BLaER1 (cell line): Measurements from ENCODE around the gene VPS37C.
A peak's percentile ranks its signal among the peaks of the same experiment; 100 is the strongest.
"Not testable (repeated sequence)": the region's sequence is repeated elsewhere in the genome, so short reads cannot be mapped to it uniquely, and the experiment has no call there.

Source experiments
- H3K27ac ChIP-seq: shearing (Covaris generic); formaldehyde crosslinking; 2 replicates; pipeline ENCODE4 v1.8.1; 2022
- H3K27me3 ChIP-seq: shearing (Covaris generic); formaldehyde crosslinking; 2 replicates; pipeline ENCODE4 v1.8.1; 2022
- H3K36me3 ChIP-seq: shearing (Covaris generic); formaldehyde crosslinking; 2 replicates; pipeline ENCODE4 v1.8.1; 2022
- H3K4me1 ChIP-seq: shearing (Covaris generic); formaldehyde crosslinking; 2 replicates; pipeline ENCODE4 v1.8.1; 2022
- H3K4me2 ChIP-seq: shearing (Covaris generic); formaldehyde crosslinking; 2 replicates; pipeline ENCODE4 v1.8.1; 2022
- H3K4me3 ChIP-seq: shearing (Covaris generic); formaldehyde crosslinking; 2 replicates; pipeline ENCODE4 v1.8.1; 2022
- H3K9ac ChIP-seq: shearing (Covaris generic); formaldehyde crosslinking; 2 replicates; pipeline ENCODE4 v1.8.1; 2022
- H3K9me3 ChIP-seq: shearing (Covaris generic); formaldehyde crosslinking; 2 replicates; pipeline ENCODE4 v1.8.1; 2022
- H4K20me1 ChIP-seq: shearing (Covaris generic); formaldehyde crosslinking; 2 replicates; pipeline ENCODE4 v1.8.1; 2022
- Cebpa-rat ChIP-seq: shearing (Covaris generic); IDR thresholded peaks from 2 replicates; pipeline ENCODE4 v1.8.1; 2022

VPS37C gene

DNA sequence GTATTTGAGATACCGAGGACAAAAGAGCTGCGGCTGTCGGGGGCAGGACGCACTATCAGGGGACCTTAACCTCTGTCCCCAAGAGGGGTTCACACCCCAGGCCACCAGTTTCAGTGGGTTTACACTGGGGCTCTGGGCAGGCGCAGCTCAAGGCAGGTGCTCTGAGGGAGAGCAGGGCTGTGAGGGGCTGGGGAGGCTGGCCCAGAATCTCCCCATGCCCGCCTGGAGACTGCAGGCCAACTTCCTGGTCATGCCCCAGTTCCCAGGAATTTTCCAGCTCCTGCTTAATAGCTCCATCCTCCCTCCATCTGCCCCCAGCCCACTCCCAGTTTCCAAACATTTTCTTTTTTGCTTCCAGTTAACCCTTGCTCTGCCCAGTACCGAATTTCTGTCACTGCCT lies 34.5 kb upstream of the VPS37C start:
- Histone ChIP-seq H3K27me3 (no peaks in the 10 kb centered on the region), H3K9me3 (peaks cover 20% of the 10 kb centered on the region), H3K27ac (no peak overlapping the region), H3K36me3 (no peaks in the 10 kb centered on the region), H3K4me1 (peaks cover 12% of the 10 kb centered on the region), H3K4me2 (peak overlapping the region; percentile 54), H3K4me3 (no peak overlapping the region), H3K9ac (no peak overlapping the region), H4K20me1 (no peaks in the 10 kb centered on the region)
- TF ChIP-seq Cebpa-rat: no peak

DNA sequence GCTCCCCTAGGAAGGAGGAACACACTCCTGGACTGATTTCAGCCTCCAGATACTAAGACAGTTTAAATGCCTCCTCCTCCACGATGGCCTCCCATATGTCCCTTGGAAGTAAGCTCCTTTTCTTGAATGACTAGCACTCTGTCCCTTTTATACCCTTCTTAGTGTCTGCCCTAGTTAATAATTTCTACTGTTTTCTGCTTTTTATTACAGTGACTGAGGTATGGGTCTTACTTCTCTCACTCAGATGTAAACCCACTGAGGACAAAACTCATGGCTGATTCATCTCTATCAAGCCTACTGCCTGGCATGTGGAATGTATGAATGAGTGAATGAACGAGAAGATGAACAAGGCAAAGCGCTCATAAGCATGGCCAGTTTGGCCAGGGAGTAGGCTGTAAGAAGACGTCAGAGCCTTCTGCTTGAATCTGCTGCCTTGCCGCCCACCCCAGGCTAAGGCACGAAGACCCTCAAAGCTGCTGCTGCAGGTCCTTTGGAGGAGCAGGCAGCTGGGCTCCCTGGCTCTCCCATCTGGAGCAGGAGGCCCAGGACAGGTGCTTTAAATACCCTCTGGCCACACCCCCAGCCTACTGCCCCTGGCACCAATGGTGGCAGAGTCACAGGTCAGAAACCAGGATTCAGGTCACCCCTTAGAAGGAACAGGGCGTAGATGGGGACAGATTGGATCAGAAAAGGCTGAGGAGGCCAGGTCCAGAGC lies 33.9 kb upstream of the VPS37C start:
- no peaks in the 10 kb centered on the region for H3K36me3 ChIP-seq

DNA sequence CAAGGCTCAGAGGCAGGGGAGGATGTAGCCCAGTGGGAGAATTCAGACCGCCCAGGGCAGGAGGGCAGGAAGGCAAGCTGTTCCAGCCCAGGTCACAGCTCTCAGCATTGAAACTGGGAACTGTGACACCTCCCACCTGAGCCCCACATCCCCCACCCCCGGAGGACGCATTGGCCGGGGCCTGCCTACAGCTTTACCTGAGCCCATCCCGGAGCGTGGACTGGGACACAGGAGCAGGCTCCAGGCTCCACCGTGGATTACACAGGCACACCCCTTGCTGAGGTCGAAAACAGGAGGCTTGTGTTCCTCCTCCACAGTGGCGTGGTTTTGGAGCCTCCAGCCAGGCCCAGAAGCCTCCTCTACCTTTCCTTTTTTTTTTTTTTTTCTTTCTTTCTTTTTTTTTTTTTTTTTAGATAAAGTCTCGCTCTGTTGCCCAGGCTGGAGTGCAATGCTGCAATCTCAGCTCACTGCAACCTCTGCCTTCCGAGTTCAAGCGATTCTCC lies 33.0 kb upstream of the VPS37C start:
- TF ChIP-seq Cebpa-rat: no peak
- no peaks in the 10 kb centered on the region for H4K20me1 ChIP-seq
- no peaks in the 10 kb centered on the region for H3K36me3 ChIP-seq
- H3K27ac ChIP-seq: no peak overlapping the region
- H3K9ac ChIP-seq: no peak overlapping the region
- no peak overlapping the region for H3K4me3 ChIP-seq
- no peaks in the 10 kb centered on the region for H3K27me3 ChIP-seq
- H3K4me1 ChIP-seq: peaks cover 12% of the 10 kb centered on the region
- H3K9me3 ChIP-seq: peaks cover 20% of the 10 kb centered on the region
- H3K4me2 ChIP-seq: no peak overlapping the region

More for the DNA sequence above, 33.9 kb upstream of the VPS37C start:
- Histone ChIP-seq H4K20me1 (no peaks in the 10 kb centered on the region), H3K27ac (no peak overlapping the region), H3K4me3 (no peak overlapping the region), H3K9me3 (peaks cover 23% of the 10 kb centered on the region), H3K27me3 (no peaks in the 10 kb centered on the region), H3K9ac (no peak overlapping the region), H3K4me1 (peaks cover 12% of the 10 kb centered on the region), H3K4me2 (peak overlapping the region; percentile 54)
- no peak for TF ChIP-seq Cebpa-rat

DNA sequence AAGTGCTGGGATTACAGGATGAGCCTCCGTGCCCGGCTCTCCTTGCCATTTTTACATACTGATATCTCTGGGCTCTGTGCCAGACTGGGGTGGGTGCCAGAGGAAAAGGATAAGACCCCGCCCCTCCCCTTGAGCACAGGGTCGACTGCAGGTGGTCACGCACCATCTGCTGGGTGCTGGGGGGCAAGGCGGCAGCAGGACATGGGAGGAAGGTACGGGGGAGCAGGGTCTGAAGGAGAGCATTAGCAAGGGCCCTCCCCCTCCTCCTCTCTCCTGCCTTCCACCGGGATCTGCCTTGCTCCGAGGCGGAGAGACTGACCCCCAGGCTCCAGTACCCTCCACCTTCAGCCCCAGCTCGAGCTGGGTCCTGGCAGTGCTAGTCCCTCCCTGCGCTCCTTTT lies 32.4 kb upstream of the VPS37C start:
- Histone ChIP-seq H3K9me3 (peaks cover 14% of the 10 kb centered on the region), H3K27ac (no peak overlapping the region), H3K36me3 (no peaks in the 10 kb centered on the region), H3K9ac (no peak overlapping the region), H3K27me3 (no peaks in the 10 kb centered on the region), H3K4me1 (peaks cover 12% of the 10 kb centered on the region), H4K20me1 (no peaks in the 10 kb centered on the region), H3K4me3 (no peak overlapping the region), H3K4me2 (no peak overlapping the region)
- TF ChIP-seq Cebpa-rat: no peak

DNA sequence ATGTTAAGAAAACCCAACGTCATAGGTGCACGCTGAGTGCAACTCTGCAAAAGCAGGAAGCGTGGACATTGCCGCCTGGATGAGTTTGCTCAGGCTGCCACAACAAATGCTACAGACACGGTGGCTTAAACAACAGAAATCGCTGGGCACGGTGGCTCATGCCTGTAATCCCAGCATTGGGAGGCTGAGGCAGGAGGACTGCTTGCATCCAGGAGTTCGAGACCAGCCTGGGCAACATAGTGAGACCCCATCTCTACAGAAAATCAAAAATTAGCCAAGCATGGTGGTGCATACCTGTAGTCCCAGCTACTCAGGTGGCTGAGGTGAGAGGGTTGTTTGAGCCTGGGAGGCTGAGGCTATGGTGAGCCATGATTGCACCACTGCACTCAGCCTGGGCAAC lies 28.7 kb upstream of the VPS37C start:
- no peak overlapping the region for H3K9ac ChIP-seq
- H4K20me1 ChIP-seq: no peaks in the 10 kb centered on the region
- peaks cover 6% of the 10 kb centered on the region; the same call in 1 of the 2 replicates for H3K4me1 ChIP-seq
- no peaks in the 10 kb centered on the region for H3K27me3 ChIP-seq
- peaks cover 8% of the 10 kb centered on the region; the same call in 1 of the 2 replicates for H3K9me3 ChIP-seq
- no peak overlapping the region for H3K27ac ChIP-seq
- no peaks in the 10 kb centered on the region for H3K36me3 ChIP-seq
- H3K4me3 ChIP-seq: no peak overlapping the region
- TF ChIP-seq Cebpa-rat: no peak
- H3K4me2 ChIP-seq: no peak overlapping the region

DNA sequence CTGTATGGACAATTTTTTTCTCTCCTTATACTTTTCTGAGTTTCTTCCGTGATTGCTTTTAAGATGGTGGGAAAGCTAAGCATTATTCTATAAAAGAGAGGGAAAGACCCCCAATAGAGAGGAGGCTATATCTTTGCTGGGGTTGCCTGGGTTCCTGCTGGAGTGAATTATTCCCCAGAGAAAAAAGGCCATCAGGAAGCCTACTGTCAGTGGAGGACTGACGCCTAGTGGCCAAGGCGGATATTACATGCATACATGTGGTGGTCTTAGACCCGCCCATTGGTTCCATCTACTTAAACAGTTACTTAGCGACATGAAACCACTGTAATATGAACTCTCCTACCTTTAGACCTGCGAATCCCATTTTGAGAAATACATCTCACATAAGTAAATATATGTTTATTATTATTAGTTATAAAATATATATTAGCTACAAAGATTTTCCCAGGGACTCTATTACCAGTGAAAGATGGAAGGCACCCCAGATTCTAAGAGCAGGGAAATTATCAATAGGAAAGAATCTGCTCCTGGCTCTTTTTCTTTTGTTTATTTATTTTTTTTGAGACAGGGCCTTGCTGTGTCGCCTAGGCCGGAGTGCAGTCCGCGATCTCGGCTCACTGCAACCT lies 26.4 kb upstream of the VPS37C start:
- no peak overlapping the region for H3K4me3 ChIP-seq
- no peak overlapping the region for H3K4me2 ChIP-seq
- no peaks in the 10 kb centered on the region for H3K36me3 ChIP-seq
- H3K9ac ChIP-seq: no peak overlapping the region
- H3K27ac ChIP-seq: no peak overlapping the region
- peaks cover 8% of the 10 kb centered on the region; the same call in 1 of the 2 replicates for H3K9me3 ChIP-seq
- TF ChIP-seq Cebpa-rat: no peak
- no peaks in the 10 kb centered on the region for H3K27me3 ChIP-seq
- peaks cover 6% of the 10 kb centered on the region; the same call in 1 of the 2 replicates for H3K4me1 ChIP-seq
- H4K20me1 ChIP-seq: no peaks in the 10 kb centered on the region

DNA sequence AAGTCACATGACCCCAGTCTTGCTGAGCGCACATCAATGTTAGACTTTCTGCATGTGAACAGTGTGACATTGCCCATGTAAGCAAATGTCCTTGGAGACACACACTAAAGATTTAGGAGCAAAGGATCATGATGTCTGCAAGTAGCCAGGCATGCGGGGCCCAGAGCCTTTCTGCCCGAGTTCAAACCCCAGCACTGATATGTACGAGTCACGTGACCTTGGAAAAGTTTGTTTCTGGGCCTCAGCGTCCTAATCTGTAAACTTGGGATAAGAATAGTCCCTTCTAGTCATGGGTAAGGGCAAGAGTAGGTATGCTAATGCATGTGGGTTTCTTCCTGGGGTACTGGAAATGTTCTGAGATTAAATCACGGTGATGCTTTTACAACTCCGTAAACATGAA lies 25.3 kb upstream of the VPS37C start:
- Histone ChIP-seq H3K4me2 (no peak overlapping the region), H3K4me1 (peaks cover 6% of the 10 kb centered on the region; the same call in 1 of the 2 replicates), H4K20me1 (no peaks in the 10 kb centered on the region), H3K4me3 (no peak overlapping the region), H3K9me3 (peaks cover 8% of the 10 kb centered on the region; the same call in 1 of the 2 replicates), H3K27me3 (no peaks in the 10 kb centered on the region), H3K9ac (no peak overlapping the region), H3K36me3 (no peaks in the 10 kb centered on the region), H3K27ac (no peak overlapping the region)
- no peak for TF ChIP-seq Cebpa-rat

DNA sequence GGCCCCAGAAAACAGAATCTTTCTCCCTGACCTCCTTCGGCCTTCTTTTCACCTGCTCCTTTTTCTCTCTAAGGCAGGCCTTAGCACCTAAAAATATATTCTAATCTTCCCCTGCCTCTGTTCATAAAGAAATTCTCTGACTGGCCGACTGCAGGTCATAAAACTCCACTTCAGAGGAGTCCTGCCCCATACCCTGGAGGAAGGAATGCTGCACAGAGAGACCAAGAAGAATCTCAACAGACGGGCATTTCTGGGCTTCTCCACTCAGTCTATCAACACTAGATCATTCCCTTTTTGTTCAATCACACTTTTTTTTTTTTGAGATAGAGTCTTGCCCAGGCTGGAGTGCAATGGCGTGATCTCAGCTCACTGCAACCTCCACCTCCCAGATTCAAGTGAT lies 22.4 kb upstream of the VPS37C start:
- Histone ChIP-seq H4K20me1 (no peaks in the 10 kb centered on the region), H3K27ac (no peak overlapping the region), H3K4me3 (no peak overlapping the region), H3K27me3 (no peaks in the 10 kb centered on the region), H3K4me2 (no peak overlapping the region), H3K9me3 (no peaks in the 10 kb centered on the region), H3K36me3 (no peaks in the 10 kb centered on the region), H3K4me1 (peaks cover 6% of the 10 kb centered on the region; the same call in 1 of the 2 replicates), H3K9ac (no peak overlapping the region)
- TF ChIP-seq Cebpa-rat: no peak

DNA sequence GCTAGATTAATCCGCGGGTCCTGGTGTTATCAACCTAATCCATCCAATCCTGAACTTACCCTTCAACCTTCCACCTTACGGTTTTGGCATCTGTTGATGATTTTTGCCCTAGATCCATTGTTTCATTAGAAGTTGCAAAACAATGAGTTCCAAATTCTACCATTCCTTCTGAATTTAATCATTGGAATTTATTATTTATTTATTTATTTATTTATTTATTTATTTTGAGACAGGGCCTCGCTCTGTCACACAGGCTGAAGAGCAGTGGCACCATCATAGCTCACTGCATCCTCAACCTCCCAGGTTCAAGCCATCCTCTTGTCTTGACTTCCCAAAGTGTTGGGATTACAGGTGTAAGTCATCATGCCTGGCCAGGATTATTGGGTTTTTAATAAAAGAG lies 20.3 kb upstream of the VPS37C start:
- no peaks in the 10 kb centered on the region for H3K4me1 ChIP-seq
- no peaks in the 10 kb centered on the region for H3K36me3 ChIP-seq
- no peak overlapping the region for H3K9ac ChIP-seq
- no peaks in the 10 kb centered on the region for H3K27me3 ChIP-seq
- H3K9me3 ChIP-seq: no peaks in the 10 kb centered on the region
- H3K4me2 ChIP-seq: no peak overlapping the region
- H3K4me3 ChIP-seq: no peak overlapping the region
- no peaks in the 10 kb centered on the region for H4K20me1 ChIP-seq
- TF ChIP-seq Cebpa-rat: no peak
- H3K27ac ChIP-seq: no peak overlapping the region

DNA sequence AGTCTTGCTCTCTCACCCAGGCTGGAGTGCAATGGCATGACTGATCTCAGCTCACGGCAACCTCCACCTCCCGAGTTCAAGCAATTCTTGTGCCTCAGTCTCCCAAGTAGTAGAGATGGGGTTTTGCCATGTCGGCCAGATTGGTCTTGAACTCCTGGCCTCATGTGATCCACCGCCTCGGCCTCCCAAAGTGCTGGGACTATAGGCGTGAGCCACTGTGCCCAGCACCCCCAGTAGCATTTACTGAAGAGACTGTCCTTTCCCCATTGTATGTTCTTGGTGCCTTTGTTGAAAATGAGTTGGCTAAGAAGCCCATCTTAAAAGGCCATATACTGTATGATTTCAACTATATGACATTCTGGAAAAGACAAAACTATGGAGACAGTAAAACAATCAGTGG lies 19.0 kb upstream of the VPS37C start:
- not testable (repeated sequence) for H3K9ac ChIP-seq, H3K27me3 ChIP-seq, H3K4me3 ChIP-seq, H3K27ac ChIP-seq, H4K20me1 ChIP-seq, H3K9me3 ChIP-seq, H3K36me3 ChIP-seq, H3K4me1 ChIP-seq, H3K4me2 ChIP-seq
